Hepatic stellate cell (primary cell): Measurements from ENCODE around the gene RPP25L.

Experiments
- DNase-seq: peaks from one replicate; pipeline ENCODE4 v3.0.0; 2011; ENCODE audit warnings: low spot score

The RPP25L gene

GRCh38 chr9:34585946-34586669 lies 25.8 kb downstream of the RPP25L start:
- DNase-seq: no peak

GRCh38 chr9:34584970-34585369 lies 26.9 kb downstream of the RPP25L start:
- no peak for DNase-seq

- no peak for DNase-seq
These were observed 29.1 kb downstream of the RPP25L start for GRCh38 chr9:34582787-34583186.

GRCh38 chr9:34581318-34581717 lies 30.6 kb downstream of the RPP25L start:
- DNase-seq: no peak

- DNase-seq: no peak
These were observed 31.5 kb downstream of the RPP25L start for GRCh38 chr9:34580358-34580757.

- no peak for DNase-seq
These were observed 32.1 kb downstream of the RPP25L start for GRCh38 chr9:34579808-34580163.

GRCh38 chr9:34579104-34579807 lies 32.6 kb downstream of the RPP25L start:
- no peak for DNase-seq

- DNase-seq: peak; percentile 57
These were observed 33.4 kb downstream of the RPP25L start for GRCh38 chr9:34578241-34579103.

- DNase-seq: no peak
These were observed 34.3 kb downstream of the RPP25L start for GRCh38 chr9:34577400-34578240.

GRCh38 chr9:34576597-34577399 lies 35.1 kb downstream of the RPP25L start:
- DNase-seq: no peak

GRCh38 chr9:34575862-34576596 lies 35.9 kb downstream of the RPP25L start:
- no peak for DNase-seq

- DNase-seq: no peak
These were observed 36.7 kb downstream of the RPP25L start for GRCh38 chr9:34575241-34575640.

GRCh38 chr9:34574571-34574970 lies 37.3 kb downstream of the RPP25L start:
- DNase-seq: no peak

- DNase-seq: no peak
These were observed 38.1 kb downstream of the RPP25L start for GRCh38 chr9:34573599-34574325.

- no peak for DNase-seq
These were observed 39.3 kb downstream of the RPP25L start for GRCh38 chr9:34572628-34573027.

- no peak for DNase-seq
These were observed 39.8 kb downstream of the RPP25L start for GRCh38 chr9:34572092-34572491.

- no peak for DNase-seq
These were observed 40.5 kb downstream of the RPP25L start for GRCh38 chr9:34571481-34571810.

- no peak for DNase-seq
These were observed 41.0 kb downstream of the RPP25L start for GRCh38 chr9:34570809-34571480.

GRCh38 chr9:34570376-34570775 lies 41.5 kb downstream of the RPP25L start:
- DNase-seq: no peak
